Fibroblast of pulmonary artery (primary cell): ENCODE data around the gene TRERF1.
A peak's percentile ranks its signal among the peaks of the same experiment; 100 is the strongest.

Experiments used
- DNase-seq: peaks from one replicate; pipeline ENCODE4 v3.0.0-alpha.2; 2010; ENCODE audit warnings: low read depth
- H3K4me3 ChIP-seq: replicated peaks from 2 replicates; pipeline ENCODE4 v1.5.1; 2011; ENCODE audit warnings: low read depth, mild to moderate bottlenecking, control low read depth, low read length, moderate library complexity
- TF ChIP-seq, protein P1 (sequence below): IDR thresholded peaks from 2 replicates; pipeline ENCODE4 v1.5.1; 2011; ENCODE audit warnings: mild to moderate bottlenecking, control low read depth, low read length, inconsistent platforms; ENCODE audit errors: missing control alignments

TRERF1 gene

DNA sequence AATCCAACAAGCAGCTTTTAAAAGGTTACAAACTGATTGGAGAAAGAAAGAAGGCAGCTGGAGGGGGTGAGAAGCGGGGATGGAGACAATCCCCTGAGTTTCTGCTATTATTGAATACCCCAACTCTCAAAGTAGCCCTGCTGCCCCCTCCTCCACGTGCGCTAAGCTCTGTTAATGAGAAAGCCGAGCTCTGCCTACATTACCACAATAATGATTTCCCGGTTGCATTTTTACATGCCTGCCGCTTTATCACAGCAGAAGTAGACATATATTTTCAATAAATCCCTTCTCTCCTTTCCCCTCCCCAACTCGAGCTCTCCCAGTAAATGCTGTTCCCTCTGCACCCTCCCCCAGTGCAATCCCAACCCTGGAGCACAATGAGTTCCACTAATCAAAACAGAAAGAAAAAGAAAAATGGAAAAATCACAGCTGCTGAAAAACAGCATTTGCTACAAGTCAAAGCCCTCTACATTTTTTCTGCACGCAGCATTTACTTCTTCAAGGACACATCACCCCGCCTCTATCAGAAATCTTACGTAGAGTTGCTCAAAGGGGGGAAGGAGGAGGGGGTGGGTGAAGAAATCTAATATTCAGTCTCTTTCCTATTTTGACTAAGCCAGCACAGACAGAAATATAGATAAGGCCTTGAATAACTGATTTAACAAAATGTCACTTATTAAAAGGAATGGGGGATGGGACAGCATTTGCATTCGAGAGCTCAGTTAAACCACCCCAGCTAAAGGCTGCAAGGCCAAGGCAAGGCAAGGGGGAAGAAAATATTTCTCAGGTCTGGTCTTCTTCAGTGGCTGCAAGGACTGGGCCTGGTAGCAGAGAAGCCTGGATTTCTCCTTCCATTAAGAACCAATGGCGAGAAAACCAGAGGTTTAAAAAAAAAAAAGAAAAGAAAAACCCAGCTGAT, 10.7 kb downstream of the TRERF1 start:
- TF ChIP-seq, protein P1, sequence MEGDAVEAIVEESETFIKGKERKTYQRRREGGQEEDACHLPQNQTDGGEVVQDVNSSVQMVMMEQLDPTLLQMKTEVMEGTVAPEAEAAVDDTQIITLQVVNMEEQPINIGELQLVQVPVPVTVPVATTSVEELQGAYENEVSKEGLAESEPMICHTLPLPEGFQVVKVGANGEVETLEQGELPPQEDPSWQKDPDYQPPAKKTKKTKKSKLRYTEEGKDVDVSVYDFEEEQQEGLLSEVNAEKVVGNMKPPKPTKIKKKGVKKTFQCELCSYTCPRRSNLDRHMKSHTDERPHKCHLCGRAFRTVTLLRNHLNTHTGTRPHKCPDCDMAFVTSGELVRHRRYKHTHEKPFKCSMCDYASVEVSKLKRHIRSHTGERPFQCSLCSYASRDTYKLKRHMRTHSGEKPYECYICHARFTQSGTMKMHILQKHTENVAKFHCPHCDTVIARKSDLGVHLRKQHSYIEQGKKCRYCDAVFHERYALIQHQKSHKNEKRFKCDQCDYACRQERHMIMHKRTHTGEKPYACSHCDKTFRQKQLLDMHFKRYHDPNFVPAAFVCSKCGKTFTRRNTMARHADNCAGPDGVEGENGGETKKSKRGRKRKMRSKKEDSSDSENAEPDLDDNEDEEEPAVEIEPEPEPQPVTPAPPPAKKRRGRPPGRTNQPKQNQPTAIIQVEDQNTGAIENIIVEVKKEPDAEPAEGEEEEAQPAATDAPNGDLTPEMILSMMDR: no peak
- H3K4me3 ChIP-seq: peak overlapping the region; percentile 25
- DNase-seq: peak; percentile 79

DNA sequence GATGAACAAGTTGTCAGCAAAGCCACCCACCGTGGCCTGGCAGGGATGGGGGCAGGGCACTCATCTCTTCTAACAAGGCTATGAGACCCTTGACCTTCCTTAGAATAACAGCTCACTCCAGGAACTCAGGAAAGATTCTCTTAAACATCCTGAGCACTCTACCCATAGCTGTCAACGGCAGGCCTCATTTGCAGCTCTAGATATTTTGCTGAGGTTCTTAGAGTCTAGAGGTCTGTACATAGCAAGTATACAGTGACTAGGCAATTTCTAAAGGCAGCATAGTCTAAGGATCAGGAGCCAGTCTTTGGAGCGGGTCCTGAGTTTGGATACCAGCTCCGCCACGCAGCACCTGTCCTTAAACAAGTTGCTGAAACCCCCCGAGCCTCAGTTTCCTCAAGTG, 11.7 kb downstream of the TRERF1 start:
- H3K4me3 ChIP-seq: no peak overlapping the region
- TF ChIP-seq, protein P1: no peak
- DNase-seq: no peak

DNA sequence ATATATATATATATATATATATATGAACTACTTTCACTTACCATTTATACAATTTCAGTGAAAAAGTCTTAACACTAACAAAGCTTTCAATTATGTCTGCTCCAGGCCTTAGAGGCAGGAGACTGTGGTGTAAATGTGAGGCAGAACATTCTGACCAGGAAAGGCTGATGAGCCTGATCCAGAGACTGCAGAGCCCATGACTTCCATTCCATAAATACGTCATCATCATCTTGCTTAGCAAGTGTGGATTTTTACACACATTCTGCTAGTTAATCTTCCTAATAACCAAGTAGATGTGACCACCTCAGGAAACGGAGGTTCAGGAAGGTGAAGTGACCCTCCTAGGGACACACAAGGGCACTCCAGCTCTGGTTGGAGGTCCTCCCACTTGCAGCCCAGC, 14.9 kb downstream of the TRERF1 start:
- DNase-seq: no peak
- no peak overlapping the region for H3K4me3 ChIP-seq
- TF ChIP-seq, protein P1: no peak

DNA sequence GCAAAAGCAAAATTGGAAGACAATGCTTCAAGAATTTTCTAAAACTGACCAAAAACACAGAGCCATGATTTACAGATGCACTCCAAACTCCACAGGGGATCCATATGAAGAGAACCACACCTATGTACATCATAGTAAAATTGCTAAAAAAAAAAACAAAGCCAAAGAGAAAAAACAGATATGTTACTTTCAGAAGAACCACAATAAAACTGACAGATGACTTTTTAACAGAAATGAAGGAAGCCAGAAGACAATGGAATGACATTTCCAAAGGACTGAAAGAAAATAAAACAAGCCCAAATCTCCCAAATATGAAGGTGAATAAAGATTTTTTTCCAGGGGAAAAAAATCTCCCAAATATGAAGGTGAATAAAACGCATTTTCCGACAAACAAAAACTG, 17.5 kb downstream of the TRERF1 start:
- no peak overlapping the region for H3K4me3 ChIP-seq
- no peak for DNase-seq
- TF ChIP-seq, protein P1: no peak

DNA sequence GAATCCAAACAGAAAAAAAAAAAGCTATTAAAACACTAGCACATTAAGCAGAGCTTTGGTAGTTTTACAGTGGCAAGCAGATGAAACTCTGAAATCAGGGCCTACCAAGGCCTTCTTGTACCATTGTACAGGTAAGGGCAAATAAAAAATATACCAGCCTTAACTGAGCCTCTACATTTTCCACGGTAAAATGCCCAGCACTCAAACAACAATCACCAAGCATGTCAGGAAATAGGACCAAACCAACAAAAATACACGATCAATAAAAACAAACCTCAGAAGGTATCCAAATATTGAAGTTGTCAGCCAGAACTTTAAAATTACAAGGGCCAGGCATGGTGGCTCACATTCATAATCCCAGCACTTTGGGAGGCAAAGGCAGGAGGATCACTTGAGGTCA, 18.3 kb downstream of the TRERF1 start:
- no peak for DNase-seq
- TF ChIP-seq, protein P1: no peak
- no peak overlapping the region for H3K4me3 ChIP-seq

DNA sequence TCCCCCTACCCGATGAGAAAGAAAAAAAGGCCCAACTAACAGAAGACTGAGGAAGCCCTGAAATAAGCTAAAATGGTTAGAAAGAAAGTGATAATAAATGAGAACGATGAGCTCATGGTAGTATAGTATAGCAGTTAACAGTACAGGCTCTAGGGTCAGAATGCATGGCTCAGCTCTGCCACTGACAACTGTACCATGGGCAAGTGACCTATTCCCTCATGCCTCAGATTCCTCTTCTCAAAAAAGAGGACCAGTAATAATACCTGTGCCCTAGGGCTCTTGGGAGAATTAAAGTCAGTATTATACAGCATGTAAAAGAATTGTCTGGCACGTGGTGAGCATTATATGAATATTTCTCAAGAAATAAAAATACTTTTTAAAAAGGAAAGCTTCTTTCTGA, 19.8 kb downstream of the TRERF1 start:
- H3K4me3 ChIP-seq: no peak overlapping the region
- DNase-seq: no peak
- TF ChIP-seq, protein P1: no peak

DNA sequence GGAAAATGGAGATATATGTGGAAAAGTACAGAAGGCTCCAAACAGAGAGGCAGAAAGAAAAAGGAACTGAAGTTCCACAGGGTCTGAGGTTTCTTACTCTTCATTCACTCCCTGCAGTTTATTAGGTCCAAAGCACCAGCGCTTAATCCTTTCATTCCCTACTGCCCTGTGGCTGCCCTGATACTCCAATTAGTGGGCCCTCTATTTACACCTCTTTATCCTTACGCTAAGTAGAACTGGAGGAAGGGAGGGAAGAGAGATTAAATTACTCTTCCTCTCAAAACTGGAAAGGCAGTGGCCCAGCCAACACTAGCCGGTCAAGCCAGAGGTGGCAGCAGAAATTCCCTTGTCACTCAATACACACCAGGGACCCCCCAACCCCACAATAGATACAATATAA, 20.4 kb downstream of the TRERF1 start:
- TF ChIP-seq, protein P1: no peak
- DNase-seq: no peak
- H3K4me3 ChIP-seq: no peak overlapping the region
